GM18858 (cell line): ENCODE measurements around the gene SV2C.
"Not testable (repeated sequence)": the region's sequence is repeated elsewhere in the genome, so short reads cannot be mapped to it uniquely, and the experiment has no call there.

Source experiments
- ATAC-seq: cut with Tn5 transposase; IDR thresholded peaks from one replicate; pipeline ENCODE4 v1.9.1; 2021; ENCODE audit not compliant: unreplicated experiment

SV2C gene

GRCh38 chr5:76199336-76200318, 116.4 kb downstream of the SV2C start:
- ATAC-seq: no peak

- no peak for ATAC-seq
Observed at GRCh38 chr5:76202182-76202581, 119.0 kb downstream of the SV2C start.

GRCh38 chr5:76204191-76204590, 121.0 kb downstream of the SV2C start:
- no peak for ATAC-seq

- ATAC-seq: no peak
Observed at GRCh38 chr5:76204713-76205112, 121.5 kb downstream of the SV2C start.

- ATAC-seq: no peak
Observed at GRCh38 chr5:76207120-76207519, 123.9 kb downstream of the SV2C start.

- no peak for ATAC-seq
Observed at GRCh38 chr5:76209297-76209696, 126.1 kb downstream of the SV2C start.

GRCh38 chr5:76210946-76211345, 127.8 kb downstream of the SV2C start:
- ATAC-seq: no peak

GRCh38 chr5:76213858-76214257, 130.7 kb downstream of the SV2C start:
- no peak for ATAC-seq

- ATAC-seq: no peak
Observed at GRCh38 chr5:76216748-76217147, 133.6 kb downstream of the SV2C start.

- no peak for ATAC-seq
Observed at GRCh38 chr5:76219636-76220035, 136.5 kb downstream of the SV2C start.

- ATAC-seq: no peak
Observed at GRCh38 chr5:76221311-76221710, 138.1 kb downstream of the SV2C start.

GRCh38 chr5:76222318-76222717, 139.1 kb downstream of the SV2C start:
- no peak for ATAC-seq

- no peak for ATAC-seq
Observed at GRCh38 chr5:76223696-76224095, 140.5 kb downstream of the SV2C start.

- no peak for ATAC-seq
Observed at GRCh38 chr5:76224898-76225297, 141.7 kb downstream of the SV2C start.

GRCh38 chr5:76225336-76225735, 142.2 kb downstream of the SV2C start:
- no peak for ATAC-seq

GRCh38 chr5:76229900-76230299, 146.7 kb downstream of the SV2C start:
- ATAC-seq: no peak

GRCh38 chr5:76230711-76231285, 147.6 kb downstream of the SV2C start:
- ATAC-seq: no peak

- ATAC-seq: no peak
Observed at GRCh38 chr5:76234665-76235064, 151.5 kb downstream of the SV2C start.

GRCh38 chr5:76236684-76237083, 153.5 kb downstream of the SV2C start:
- no peak for ATAC-seq

- ATAC-seq: no peak
Observed at GRCh38 chr5:76240336-76240735, 157.2 kb downstream of the SV2C start.

GRCh38 chr5:76242155-76242554, 159.0 kb downstream of the SV2C start:
- ATAC-seq: not testable (repeated sequence)

- ATAC-seq: no peak
Observed at GRCh38 chr5:76245590-76245989, 162.4 kb downstream of the SV2C start.
